Measurements from ENCODE around the gene CREB3. TPM values are rescaled to one million over a fixed set of nuclear protein-coding genes. Genes with fewer than 3 reads are reported as not detected.

CREB3 gene
- total and polyA plus RNA-seq, 9 of the 15 experiments (the other 6 are each of a cell fraction or from before 2014, with no cell fraction given) = 5.7 to 18.3 (median 14.9) TPM

GRCh38 chr9:35749515-35750255, 17.2 kb downstream of the CREB3 start:
- Histone ChIP-seq H3K27ac (ENCODE audit: extremely low read depth, low read depth, low read length) (peak overlapping the region; percentile 91), H3K9me1 (ENCODE audit: control insufficient read depth, insufficient read depth, low read length) (peaks cover 6% of the 10 kb centered on the region), H3K9me3 (replicated peaks; ENCODE audit: control insufficient read depth, insufficient read depth, low read depth, low read length) (no peaks in the 10 kb centered on the region), H4K20me1 (replicated peaks; ENCODE audit: control insufficient read depth, insufficient read depth, low read length) (peaks cover 19% of the 10 kb centered on the region), H2AFZ (ENCODE audit: low read depth, low read length) (peak overlapping the region; percentile 78), H3K79me2 (ENCODE audit: control insufficient read depth, insufficient read depth, low read length) (peaks cover 51% of the 10 kb centered on the region), H3K4me3 (peak overlapping the region; percentile 95), H3K27me3 (ENCODE audit: control insufficient read depth in 2 of 2, insufficient read depth in 2 of 2, low read length in 2 of 2) (no peaks in the 10 kb centered on the region), H3K9ac (ENCODE audit: insufficient read depth in 1 of 2, low read depth in 2 of 2, low read length in 2 of 2) (peak overlapping the region; percentile 86 to 93), H3K4me1 (replicated peaks in 1 of 2; ENCODE audit: control insufficient read depth in 2 of 2, insufficient read depth in 2 of 2, low read length in 2 of 2) (peaks cover 8 to 19% of the 10 kb centered on the region in 2 experiments; a peak in 4 of 5 replicates), H3K4me2 (ENCODE audit: insufficient read depth, low read length) (peak overlapping the region; percentile 93), H3K36me3 (ENCODE audit: control insufficient read depth, insufficient read depth, low read length) (peaks cover 45% of the 10 kb centered on the region; the same call in 2 of the 3 replicates)
- ATAC-seq = peak; percentile 71
- CTCF ChIA-PET (ENCODE audit: low intra/inter-chr PET ratio) = no interaction called here
- POLR2A ChIA-PET = interaction anchor here (0.8 to 3.9 kb wide), 6 partner anchors 9 to 89 kb away, joined by 3 to 17 read pairs (median 4); partner anchors contain the start of genes CREB3 and TLN1
- in situ Hi-C loops (cut with MboI) (no loop called here), intact Hi-C loops (cut with micrococcal nuclease) (loop anchor here (2.0 kb wide), 1 partner anchor 17 kb away; the partner anchor contains the start of genes CREB3 and TLN1)
- 8% methylated on average over 13 of the region's 19 CpGs for WGBS (ENCODE audit: insufficient coverage, low coverage, missing lambda C conversion rate)
- no TSS peak for BruUV-seq (replicated peaks)
- peak; percentile 70 for FAIRE-seq
- DNase-seq (ENCODE audit: extremely low read depth in 1 of 4, low spot score in 3 of 4) = peak in 3 of 4 experiments; percentile 47 to 55 (median 54)
- TF ChIP-seq POLR3G (IDR thresholded peaks at IDR 0.05; ENCODE audit: extremely low read depth, insufficient read length, insufficient replicate concordance) = no peak
- no peak; the same call in 1 of the 2 replicates for TF ChIP-seq NR2C1 (IDR thresholded peaks at IDR 0.05)
- peak; percentile 59 for TF ChIP-seq NR2C1 (tag; IDR thresholded peaks at IDR 0.05)
- TF ChIP-seq CTCF (IDR thresholded peaks at IDR 0.05 in 2 of 3, conservative IDR thresholded peaks at IDR 0.05 in 1 of 3; ENCODE audit: insufficient read depth in 2 of 3, low read depth in 1 of 3, low read length in 3 of 3) = peak in 2 of 3 experiments; percentile 8 to 9; a peak in 1 of 6 replicates
- no peak for TF ChIP-seq HDAC8 (tag; IDR thresholded peaks at IDR 0.05)
- no peak for TF ChIP-seq NFIX (CRISPR knock-in tag; IDR thresholded peaks at IDR 0.05; ENCODE audit: low read depth)
- TF ChIP-seq CBFB (CRISPR knock-in tag; IDR thresholded peaks at IDR 0.05) = no peak
- no peak for TF ChIP-seq KDM1A (IDR thresholded peaks at IDR 0.05)
- TF ChIP-seq ZBTB40 (IDR thresholded peaks at IDR 0.05) = no peak
- TF ChIP-seq ZBTB40 (CRISPR knock-in tag; IDR thresholded peaks at IDR 0.05) = no peak
- no peak for TF ChIP-seq TEAD1 (CRISPR knock-in tag; IDR thresholded peaks at IDR 0.05)
